Motor neuron (in vitro differentiated cells): ENCODE data around the gene TNFRSF21. TPM values are rescaled to one million over a fixed set of nuclear protein-coding genes. Genes with fewer than 3 reads are reported as not detected.

ENCODE experiments used
- ATAC-seq, 8 experiments: fragments of 200-7000 bp; cut with Tn5 transposase; replicated peaks in 6 of 8; 2 replicates each; pipeline ENCODE4 v1.8.0; 2021; ENCODE audit warnings: mild to moderate bottlenecking in 8 of 8, moderate library complexity in 8 of 8
- H3K27ac ChIP-seq, 2 donors: fragments of 250-450 bp; sonication (Bioruptor Pico); 2 replicates each; pipeline ENCODE4 v1.9.0; 2021; ENCODE audit warnings: antibody characterized with exemption in 2 of 2, mild to moderate bottlenecking in 2 of 2, moderate library complexity in 1 of 2
- H3K4me1 ChIP-seq, 2 donors: fragments of 250-450 bp; sonication (Bioruptor Pico); replicated peaks in 1 of 2; 2 replicates each; pipeline ENCODE4 v1.6.1; 2021; ENCODE audit warnings: antibody characterized with exemption in 2 of 2, mild to moderate bottlenecking in 2 of 2, moderate library complexity in 1 of 2
- H3K4me3 ChIP-seq, 5 donors: fragments of 250-450 bp; sonication (Bioruptor Pico); 2 replicates each; pipeline ENCODE4 v1.9.0; 2021; ENCODE audit warnings: antibody characterized with exemption in 5 of 5, mild to moderate bottlenecking in 5 of 5, moderate library complexity in 4 of 5
- WGBS, 10 experiments: fragments of 450-650 bp; shearing (Covaris generic); methylation state at CpG; one replicate each; pipeline ENCODE4 v1.0.0; 2022; 5-methylcytosine and 5-hydroxymethylcytosine counted together
- in situ Hi-C, 9 experiments: fragments of 400-800 bp; cut with MboI; loops; one replicate each; pipeline ENCODE4 v1.15.0; 2021; ENCODE audit warnings: low sequenced_read_pairs in 9 of 9, low pct_unique_long_range_greater_than_20kb in 2 of 9; ENCODE audit not compliant: unreplicated experiment in 9 of 9
- total RNA-seq, 8 experiments: library from RNA; unstranded; fragments of 300-600 nt; gene quantifications; 2 replicates each; pipeline versions ENCODE4 v1.2.3 to v1.2.4, GENCODE V29; 2022

TNFRSF21 gene
- total RNA-seq, 8 experiments from 2014 or later: 1.2 to 50.1 (median 17.2) TPM

DNA sequence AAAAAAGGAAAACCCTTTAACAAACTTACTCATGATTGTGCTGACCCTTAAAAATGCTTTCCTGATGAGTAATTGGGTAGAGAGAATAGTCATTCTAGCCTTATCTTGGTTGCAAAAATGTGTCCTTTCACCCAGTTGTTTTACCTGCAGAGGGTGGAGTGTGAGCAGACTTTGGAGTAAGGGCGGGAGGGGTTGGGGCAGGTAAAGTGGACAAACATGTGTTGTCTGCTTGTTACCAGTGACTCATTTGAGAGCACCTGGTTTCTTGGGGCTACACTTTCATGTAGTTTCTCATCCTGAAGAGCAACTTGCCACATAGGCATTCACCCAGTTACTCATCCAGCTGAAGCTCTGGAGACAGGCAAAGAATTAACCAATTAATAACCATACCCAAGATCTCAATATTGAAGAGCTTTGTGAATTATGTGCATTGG is 121.1 kb downstream of the TNFRSF21 start:
- ATAC-seq: no peak
- in situ Hi-C loops: no loop called here

DNA sequence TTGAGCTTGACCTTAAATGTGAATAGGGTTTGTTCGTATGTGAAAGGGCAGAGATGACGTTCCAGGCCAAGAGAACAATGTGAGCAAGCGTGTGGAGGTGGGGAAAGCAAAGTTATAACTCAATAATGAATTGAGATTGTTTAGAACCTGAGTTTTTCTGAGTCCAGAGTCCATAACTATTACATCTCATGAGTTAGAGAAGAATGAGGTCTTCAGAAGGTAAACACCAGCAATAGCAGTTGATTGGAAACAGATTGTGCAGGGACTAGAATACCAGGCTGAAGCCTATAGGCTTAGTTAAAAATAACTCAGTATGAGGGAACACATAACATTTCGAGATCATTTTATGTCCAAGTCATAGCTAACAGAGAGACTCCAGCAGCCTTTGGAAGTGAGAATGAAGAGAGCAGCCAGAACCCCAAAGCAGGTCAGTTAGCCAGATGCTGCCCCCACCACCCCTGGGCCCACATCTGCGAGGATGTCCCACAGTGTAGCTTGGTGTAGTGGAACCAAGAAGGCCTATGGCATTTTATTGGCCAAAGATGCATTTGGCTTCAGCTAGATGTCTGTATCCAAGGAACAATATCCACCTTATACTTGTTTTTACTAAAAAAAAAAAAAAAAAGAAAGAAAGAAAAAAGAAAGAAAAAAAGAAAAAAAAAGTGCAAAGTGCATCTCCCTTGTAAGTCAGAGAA is 121.7 kb downstream of the TNFRSF21 start:
- Histone ChIP-seq H3K4me3 (no peak overlapping the region), H3K27ac (no peak overlapping the region), H3K4me1 (no peaks in the 10 kb centered on the region)
- WGBS, 10 experiments: 13 to 90% (median 60%) methylated on average over 1 to 5 of the region's 5 CpGs; no CpG with 5 or more reads in 1 of the 10 experiments
- ATAC-seq: no peak
- in situ Hi-C loops: no loop called here

More for the DNA sequence above, 121.1 kb downstream of the TNFRSF21 start:
- no peak overlapping the region for H3K4me3 ChIP-seq
- no peaks in the 10 kb centered on the region for H3K4me1 ChIP-seq
- WGBS, 10 experiments: 83% methylated on average over 1 of the region's 1 CpG; no CpG with 5 or more reads in 9 of the 10 experiments
- no peak overlapping the region for H3K27ac ChIP-seq

DNA sequence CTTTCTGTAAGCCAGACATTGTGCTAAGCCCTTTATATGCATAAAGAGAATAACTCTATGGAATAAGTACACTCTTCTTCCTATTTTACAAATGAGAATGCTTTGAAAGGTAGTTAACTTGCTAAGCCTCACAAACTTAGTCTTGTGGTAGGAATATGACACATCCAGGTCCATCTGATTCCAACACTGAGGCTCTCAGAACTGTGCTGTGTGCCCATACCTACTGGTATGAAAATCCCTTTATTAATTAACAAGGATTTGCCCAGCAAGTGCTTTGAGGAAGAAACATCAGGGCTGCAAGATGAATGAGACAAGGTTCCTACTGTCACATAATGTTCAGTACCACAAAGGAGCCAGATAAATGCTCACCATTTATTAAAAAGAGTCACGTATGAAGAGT is 122.6 kb downstream of the TNFRSF21 start:
- Histone ChIP-seq H3K4me1 (no peaks in the 10 kb centered on the region), H3K4me3 (no peak overlapping the region), H3K27ac (no peak overlapping the region)
- ATAC-seq: no peak
- WGBS, 10 experiments: 50 to 100% (median 83%) methylated on average over 1 of the region's 1 CpG; no CpG with 5 or more reads in 3 of the 10 experiments
- in situ Hi-C loops: no loop called here

DNA sequence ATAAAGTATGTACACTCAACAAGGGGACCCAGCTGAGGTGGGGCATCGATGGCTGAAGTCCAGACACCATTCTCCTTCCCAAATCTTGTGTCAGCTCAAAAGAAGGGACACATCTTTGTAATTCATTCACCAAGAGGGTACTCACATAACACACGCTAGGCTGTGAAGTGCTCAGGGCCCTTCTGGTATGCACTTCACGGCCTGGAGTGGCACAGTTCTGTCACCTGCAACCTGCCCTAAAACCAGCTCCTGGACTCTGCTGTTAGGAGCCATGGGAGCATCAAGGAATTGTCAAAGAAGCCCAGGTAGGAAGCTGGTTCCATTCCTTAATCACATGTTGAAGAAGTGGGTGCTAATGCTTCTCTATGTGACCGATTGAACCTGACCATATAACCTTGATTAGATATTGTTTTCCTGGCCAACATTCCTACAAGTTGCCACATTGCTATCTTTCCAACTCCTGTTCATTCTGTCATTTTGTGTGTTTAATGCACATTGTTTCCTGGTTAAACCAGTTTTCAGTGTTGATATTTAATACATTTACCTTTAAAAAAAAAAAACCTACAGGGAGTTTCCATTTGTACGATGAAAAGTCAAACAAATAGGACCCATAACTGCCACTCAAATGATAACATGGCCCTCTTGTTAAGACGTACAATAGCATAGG is 127.3 kb downstream of the TNFRSF21 start:
- in situ Hi-C loops: no loop called here
- ATAC-seq: no peak
- no peak overlapping the region for H3K4me3 ChIP-seq
- no peaks in the 10 kb centered on the region for H3K4me1 ChIP-seq
- H3K27ac ChIP-seq: no peak overlapping the region
- WGBS, 10 experiments: 0 to 93% (median 76%) methylated on average over 2 to 6 of the region's 6 CpGs

DNA sequence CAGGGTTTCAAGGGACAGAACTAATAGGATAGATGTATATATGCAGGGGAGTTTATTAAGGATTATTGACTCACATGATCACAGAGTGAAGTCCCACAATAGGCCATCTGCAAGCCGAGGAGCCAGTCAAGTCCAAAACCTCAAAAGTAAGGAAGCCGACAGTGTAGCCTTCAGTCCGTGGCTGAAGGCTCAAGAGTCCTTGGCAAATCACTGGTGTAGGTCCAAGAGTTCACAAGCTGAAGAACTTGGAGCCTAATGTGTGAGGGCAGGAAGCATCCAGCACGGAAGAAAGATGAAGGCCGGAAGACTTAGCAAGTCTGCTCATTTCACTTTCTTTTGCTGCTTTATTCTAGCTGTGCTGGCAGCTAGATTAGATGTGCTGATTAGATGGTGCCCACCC is 128.0 kb downstream of the TNFRSF21 start:
- ATAC-seq: no peak
- in situ Hi-C loops: no loop called here

More for the DNA sequence above, 128.0 kb downstream of the TNFRSF21 start:
- 89 to 100% (median 98%) methylated on average over 1 to 3 of the region's 5 CpGs; no CpG with 5 or more reads in 6 of the 10 experiments for WGBS, 10 experiments
- H3K27ac ChIP-seq: no peak overlapping the region
- H3K4me3 ChIP-seq: no peak overlapping the region
- no peaks in the 10 kb centered on the region for H3K4me1 ChIP-seq

Other genes starting within 250 kb of the TNFRSF21 start
- gene CD2AP, start 167.9 kb upstream of the TNFRSF21 start, total RNA-seq: 10 to 100 TPM in 4 of 8 experiments, 1 to 10 TPM in 4; 6.3 to 49.9 (median 11.2) TPM